Measurements from ENCODE around the gene ADSL. TPM values are rescaled to one million over a fixed set of nuclear protein-coding genes. Genes with fewer than 3 reads are reported as not detected.
A peak's percentile ranks its signal among the peaks of the same experiment; 100 is the strongest.

ADSL gene
- total RNA-seq, 4 donors from 2014 or later = 36.1 to 71.8 (median 58.1) TPM

DNA sequence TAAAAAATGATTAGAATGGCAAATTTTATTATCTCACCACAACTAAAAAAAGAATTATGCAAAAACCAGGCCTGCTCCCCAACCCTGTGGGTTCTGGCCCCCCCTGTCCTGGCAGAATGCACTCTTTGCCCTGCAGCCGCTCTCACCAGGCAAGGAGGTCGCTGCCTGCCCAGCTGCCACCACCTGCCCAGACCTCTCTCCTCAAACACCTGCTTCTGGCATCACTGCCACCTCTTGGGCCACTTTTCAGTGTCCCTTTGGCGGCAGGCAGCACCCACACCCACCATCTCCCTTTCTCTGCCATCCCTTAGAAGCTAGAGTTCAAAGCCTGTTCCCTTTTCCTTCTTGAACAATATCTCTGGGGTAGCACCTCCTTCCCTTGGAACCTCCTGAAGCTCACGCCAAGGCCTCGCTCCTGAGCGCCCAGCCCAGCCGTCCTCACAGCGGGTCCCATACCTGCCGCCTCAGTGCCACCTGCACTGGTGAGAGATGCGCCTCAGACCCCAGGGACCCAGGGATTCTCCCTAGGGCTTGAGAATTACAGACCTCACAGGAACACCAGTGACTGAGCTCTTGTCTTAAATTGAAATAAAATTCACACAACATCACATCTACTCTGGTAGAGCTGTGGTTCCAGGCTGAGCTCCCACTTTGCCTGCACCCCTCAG lies 68.7 kb downstream of the ADSL start:
- 88 to 93% methylated on average over 10 of the region's 10 CpGs for WGBS, 2 donors
- Histone ChIP-seq H3K4me1 (peaks cover 0 to 12% (median 2%) of the 10 kb centered on the region in 4 donors), H3K4me3 (no peak overlapping the region), H3K36me3 (peaks cover 0 to 83% (median 26%) of the 10 kb centered on the region in 3 donors), H3K27ac (peak overlapping the region in 2 of 4 donors; percentile 32 to 38), H3K9me3 (no peaks in the 10 kb centered on the region), H3K27me3 (no peaks in the 10 kb centered on the region)
- no peak for DNase-seq (ENCODE audit: low spot score in 2 of 2)
- TF ChIP-seq, protein P1, sequence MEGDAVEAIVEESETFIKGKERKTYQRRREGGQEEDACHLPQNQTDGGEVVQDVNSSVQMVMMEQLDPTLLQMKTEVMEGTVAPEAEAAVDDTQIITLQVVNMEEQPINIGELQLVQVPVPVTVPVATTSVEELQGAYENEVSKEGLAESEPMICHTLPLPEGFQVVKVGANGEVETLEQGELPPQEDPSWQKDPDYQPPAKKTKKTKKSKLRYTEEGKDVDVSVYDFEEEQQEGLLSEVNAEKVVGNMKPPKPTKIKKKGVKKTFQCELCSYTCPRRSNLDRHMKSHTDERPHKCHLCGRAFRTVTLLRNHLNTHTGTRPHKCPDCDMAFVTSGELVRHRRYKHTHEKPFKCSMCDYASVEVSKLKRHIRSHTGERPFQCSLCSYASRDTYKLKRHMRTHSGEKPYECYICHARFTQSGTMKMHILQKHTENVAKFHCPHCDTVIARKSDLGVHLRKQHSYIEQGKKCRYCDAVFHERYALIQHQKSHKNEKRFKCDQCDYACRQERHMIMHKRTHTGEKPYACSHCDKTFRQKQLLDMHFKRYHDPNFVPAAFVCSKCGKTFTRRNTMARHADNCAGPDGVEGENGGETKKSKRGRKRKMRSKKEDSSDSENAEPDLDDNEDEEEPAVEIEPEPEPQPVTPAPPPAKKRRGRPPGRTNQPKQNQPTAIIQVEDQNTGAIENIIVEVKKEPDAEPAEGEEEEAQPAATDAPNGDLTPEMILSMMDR (IDR thresholded peaks at IDR 0.05) = no peak
- no peak for TF ChIP-seq EP300 (IDR thresholded peaks at IDR 0.05)
- TF ChIP-seq POLR2A (IDR thresholded peaks at IDR 0.05) = no peak

DNA sequence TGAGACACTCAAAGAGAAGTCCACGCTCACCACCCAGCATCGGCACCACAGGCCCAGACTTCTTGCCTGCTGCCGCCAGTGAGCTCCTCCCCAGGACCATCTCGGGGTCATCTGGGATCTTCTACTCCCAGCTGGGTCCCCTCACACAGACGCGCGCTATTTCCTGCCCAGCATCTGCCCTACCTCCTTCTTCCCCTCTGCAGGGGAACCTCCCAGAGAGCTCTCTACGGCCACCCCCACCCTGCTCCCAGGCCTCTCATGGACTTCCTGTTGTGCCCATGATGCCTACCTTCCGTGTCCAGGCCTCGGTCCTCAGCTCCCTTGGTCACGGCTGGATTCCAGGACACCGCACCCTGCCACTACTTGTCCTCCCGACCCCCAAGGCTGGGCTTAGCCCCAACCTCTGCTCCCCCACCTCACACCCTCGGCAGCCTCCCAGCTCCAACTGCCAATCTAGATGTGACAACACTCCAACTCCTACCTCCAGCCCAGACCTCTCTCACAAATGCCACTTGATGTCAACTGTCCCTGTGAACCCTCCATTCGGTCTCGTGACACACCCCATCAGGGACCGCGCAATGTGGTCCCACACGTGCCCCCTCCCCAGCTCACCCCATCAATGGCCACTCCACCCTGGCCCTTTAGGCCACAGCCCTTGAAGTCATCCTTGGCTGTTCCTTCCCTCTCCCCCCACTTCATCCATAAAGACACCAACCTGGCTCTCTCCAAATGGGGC lies 69.4 kb downstream of the ADSL start:
- no peaks in the 10 kb centered on the region for H3K27me3 ChIP-seq
- TF ChIP-seq, protein P1 (IDR thresholded peaks at IDR 0.05) = no peak
- no peak for TF ChIP-seq POLR2A (IDR thresholded peaks at IDR 0.05)
- TF ChIP-seq EP300 (IDR thresholded peaks at IDR 0.05) = no peak
- peak overlapping the region in 3 of 4 donors; percentile 24 to 38 (median 32) for H3K27ac ChIP-seq
- H3K36me3 ChIP-seq = peaks cover 0 to 83% (median 34%) of the 10 kb centered on the region in 3 donors
- peaks cover 0 to 12% (median 2%) of the 10 kb centered on the region in 4 donors for H3K4me1 ChIP-seq
- no peaks in the 10 kb centered on the region for H3K9me3 ChIP-seq
- DNase-seq (ENCODE audit: low spot score in 2 of 2) = no peak
- 71 to 80% methylated on average over 19 of the region's 19 CpGs for WGBS, 2 donors
- no peak overlapping the region for H3K4me3 ChIP-seq

DNA sequence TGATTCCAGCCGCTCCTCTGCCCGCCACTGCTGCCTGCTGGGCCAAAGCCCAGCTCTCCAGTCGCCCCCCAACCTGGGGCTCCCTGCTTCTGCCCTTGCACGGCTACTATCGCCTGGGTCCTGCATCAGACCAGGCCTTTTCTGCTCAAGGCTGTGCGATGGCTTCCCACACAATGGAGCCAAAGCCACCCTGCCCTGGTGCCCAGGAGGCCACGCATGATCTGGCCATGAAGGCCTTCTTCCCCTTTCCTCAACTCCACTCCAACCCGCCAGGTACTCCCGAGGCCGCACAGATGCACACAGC lies 69.9 kb downstream of the ADSL start:
- H3K27ac ChIP-seq = no peak overlapping the region
- no peaks in the 10 kb centered on the region for H3K9me3 ChIP-seq
- H3K4me3 ChIP-seq = no peak overlapping the region
- WGBS, 2 donors = 95% methylated on average over 10 of the region's 10 CpGs
- peaks cover 0 to 12% (median 2%) of the 10 kb centered on the region in 4 donors for H3K4me1 ChIP-seq
- TF ChIP-seq POLR2A (IDR thresholded peaks at IDR 0.05) (no peak), EP300 (IDR thresholded peaks at IDR 0.05) (no peak)
- TF ChIP-seq, protein P1 (IDR thresholded peaks at IDR 0.05) = no peak
- no peaks in the 10 kb centered on the region for H3K27me3 ChIP-seq
- peaks cover 0 to 83% (median 32%) of the 10 kb centered on the region in 3 donors for H3K36me3 ChIP-seq
- no peak for DNase-seq (ENCODE audit: low spot score in 2 of 2)

DNA sequence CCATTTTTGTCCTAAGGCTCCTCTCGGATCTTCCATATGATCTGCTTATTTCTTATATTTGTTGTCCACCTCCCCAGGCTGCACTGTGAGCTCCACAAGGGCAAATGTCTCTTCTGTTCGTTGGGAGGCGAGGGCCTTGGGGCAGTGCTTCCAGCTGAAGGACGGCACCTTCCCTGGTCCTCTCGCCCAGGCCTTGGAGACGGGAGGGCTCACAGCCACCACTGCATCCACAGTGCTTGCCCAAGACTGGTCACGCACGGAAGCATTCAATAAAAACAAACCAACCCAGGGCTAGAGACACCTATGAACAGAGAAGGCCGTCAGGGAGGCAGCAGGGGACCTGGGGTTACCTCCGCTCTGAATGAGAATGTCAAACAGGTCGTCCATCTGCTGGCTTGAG lies 70.3 kb downstream of the ADSL start:
- no peak for TF ChIP-seq EP300 (IDR thresholded peaks at IDR 0.05)
- WGBS, 2 donors = 88 to 90% methylated on average over 11 of the region's 11 CpGs
- Histone ChIP-seq H3K4me1 (peaks cover 0 to 12% (median 2%) of the 10 kb centered on the region in 4 donors), H3K9me3 (no peaks in the 10 kb centered on the region), H3K4me3 (no peak overlapping the region), H3K36me3 (peaks cover 0 to 83% (median 29%) of the 10 kb centered on the region in 3 donors), H3K27ac (no peak overlapping the region), H3K27me3 (no peaks in the 10 kb centered on the region)
- DNase-seq (ENCODE audit: low spot score in 2 of 2) = no peak

DNA sequence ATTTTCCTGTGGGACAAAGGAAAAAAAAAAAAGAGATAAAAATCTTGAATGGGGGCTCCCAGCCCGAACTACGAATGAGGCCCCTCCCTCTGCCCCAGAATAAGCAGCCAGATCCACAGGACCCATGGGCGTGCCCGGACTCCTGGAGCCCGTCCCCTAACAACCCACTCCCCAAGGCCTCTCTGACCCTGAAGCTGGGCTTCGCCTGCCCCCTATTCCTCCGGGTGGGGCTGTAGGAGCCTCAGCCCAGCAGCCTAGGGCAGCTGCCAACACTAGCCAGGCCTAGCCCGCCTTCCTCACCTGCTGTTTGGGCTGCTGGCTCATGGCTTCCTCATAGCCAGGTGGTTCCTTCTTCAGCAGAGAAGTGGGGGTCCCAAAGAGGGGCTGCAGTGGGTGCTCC lies 70.7 kb downstream of the ADSL start:
- Histone ChIP-seq H3K4me1 (peaks cover 0 to 12% (median 2%) of the 10 kb centered on the region in 4 donors), H3K27ac (no peak overlapping the region), H3K27me3 (no peaks in the 10 kb centered on the region), H3K4me3 (no peak overlapping the region), H3K36me3 (peaks cover 0 to 83% (median 31%) of the 10 kb centered on the region in 3 donors), H3K9me3 (no peaks in the 10 kb centered on the region)
- no peak for TF ChIP-seq POLR2A (IDR thresholded peaks at IDR 0.05)
- no peak for TF ChIP-seq EP300 (IDR thresholded peaks at IDR 0.05)
- TF ChIP-seq, protein P1 (IDR thresholded peaks at IDR 0.05) = no peak
- 89 to 93% methylated on average over 8 of the region's 8 CpGs for WGBS, 2 donors
- DNase-seq (ENCODE audit: low spot score in 2 of 2) = no peak

All from tibial nerve (tissue), 4 donors.